Measurements from ENCODE around the gene EBF3.

Gene EBF3

GRCh38 chr10:129852829-129853561, 111.1 kb downstream of the EBF3 start:
- TF ChIP-seq, protein P1, sequence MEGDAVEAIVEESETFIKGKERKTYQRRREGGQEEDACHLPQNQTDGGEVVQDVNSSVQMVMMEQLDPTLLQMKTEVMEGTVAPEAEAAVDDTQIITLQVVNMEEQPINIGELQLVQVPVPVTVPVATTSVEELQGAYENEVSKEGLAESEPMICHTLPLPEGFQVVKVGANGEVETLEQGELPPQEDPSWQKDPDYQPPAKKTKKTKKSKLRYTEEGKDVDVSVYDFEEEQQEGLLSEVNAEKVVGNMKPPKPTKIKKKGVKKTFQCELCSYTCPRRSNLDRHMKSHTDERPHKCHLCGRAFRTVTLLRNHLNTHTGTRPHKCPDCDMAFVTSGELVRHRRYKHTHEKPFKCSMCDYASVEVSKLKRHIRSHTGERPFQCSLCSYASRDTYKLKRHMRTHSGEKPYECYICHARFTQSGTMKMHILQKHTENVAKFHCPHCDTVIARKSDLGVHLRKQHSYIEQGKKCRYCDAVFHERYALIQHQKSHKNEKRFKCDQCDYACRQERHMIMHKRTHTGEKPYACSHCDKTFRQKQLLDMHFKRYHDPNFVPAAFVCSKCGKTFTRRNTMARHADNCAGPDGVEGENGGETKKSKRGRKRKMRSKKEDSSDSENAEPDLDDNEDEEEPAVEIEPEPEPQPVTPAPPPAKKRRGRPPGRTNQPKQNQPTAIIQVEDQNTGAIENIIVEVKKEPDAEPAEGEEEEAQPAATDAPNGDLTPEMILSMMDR (IDR thresholded peaks at IDR 0.05; ENCODE audit: low read depth, low read length, missing control alignments), result no peak
- DNase-seq (ENCODE audit: low read depth), result no peak
- no peak overlapping the region for H3K4me3 ChIP-seq (ENCODE audit: low read depth, low read length)

DNA sequence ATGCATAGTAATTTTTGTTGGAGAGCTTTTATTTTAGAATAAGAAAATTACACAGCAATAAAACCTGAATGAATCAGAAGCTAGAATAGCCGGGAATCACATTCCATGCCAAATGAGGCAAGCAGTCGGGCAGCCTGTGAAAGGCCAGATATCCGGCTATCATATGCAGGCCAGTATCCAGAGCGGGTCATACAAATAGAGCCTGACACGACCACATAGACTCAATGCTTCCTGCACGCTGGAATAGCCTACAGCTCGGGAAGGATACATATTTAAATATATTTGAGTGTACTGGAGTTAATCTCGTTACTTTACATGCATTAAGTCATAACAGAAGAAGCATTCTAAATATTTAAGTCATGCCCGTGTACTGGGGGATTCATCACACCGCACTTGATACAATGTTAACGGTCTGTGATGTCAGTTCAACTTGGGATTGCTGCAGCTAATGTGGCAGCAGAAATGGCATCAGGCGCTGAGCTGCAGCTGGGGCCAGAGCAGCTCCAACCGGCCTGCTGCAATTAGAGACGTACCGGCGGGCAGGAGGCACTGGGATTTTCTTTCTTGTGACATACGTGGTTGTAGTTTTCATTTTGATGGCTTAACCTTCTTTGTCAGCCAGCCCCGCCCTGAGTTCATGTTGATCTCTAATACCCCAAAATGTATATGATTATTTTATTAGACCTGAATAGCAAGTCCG, 112.0 kb downstream of the EBF3 start:
- TF ChIP-seq, protein P1 (IDR thresholded peaks at IDR 0.05; ENCODE audit: low read depth, low read length, missing control alignments), result no peak
- H3K4me3 ChIP-seq (ENCODE audit: low read depth, low read length), result no peak overlapping the region
- no peak for DNase-seq (ENCODE audit: low read depth)

GRCh38 chr10:129850790-129851189, 113.3 kb downstream of the EBF3 start:
- no peak overlapping the region for H3K4me3 ChIP-seq (ENCODE audit: low read depth, low read length)
- TF ChIP-seq, protein P1 (IDR thresholded peaks at IDR 0.05; ENCODE audit: low read depth, low read length, missing control alignments), result no peak
- DNase-seq (ENCODE audit: low read depth), result no peak

GRCh38 chr10:129850316-129850715, 113.8 kb downstream of the EBF3 start:
- no peak for DNase-seq (ENCODE audit: low read depth)
- TF ChIP-seq, protein P1 (IDR thresholded peaks at IDR 0.05; ENCODE audit: low read depth, low read length, missing control alignments), result no peak
- no peak overlapping the region for H3K4me3 ChIP-seq (ENCODE audit: low read depth, low read length)

DNA sequence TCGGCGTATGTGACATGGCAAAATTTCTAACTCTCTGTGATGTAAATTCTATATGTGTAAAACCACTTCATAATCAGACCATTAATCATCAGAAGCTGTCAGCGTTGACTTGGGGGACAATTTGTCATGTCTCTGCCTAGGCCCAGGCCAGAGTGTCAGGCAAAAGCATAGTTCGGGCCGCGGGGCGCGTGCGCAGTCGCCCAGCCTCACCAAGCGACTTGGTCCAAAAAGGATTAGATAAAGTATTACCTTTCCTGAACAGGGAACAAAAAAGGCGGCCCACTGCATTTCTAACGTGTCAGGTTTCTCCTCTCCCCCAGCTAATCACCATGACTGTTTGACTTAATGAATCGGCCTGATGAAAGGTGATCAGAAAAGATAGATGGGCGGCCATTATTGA, 114.2 kb downstream of the EBF3 start:
- H3K4me3 ChIP-seq (ENCODE audit: low read depth, low read length), result no peak overlapping the region
- TF ChIP-seq, protein P1 (IDR thresholded peaks at IDR 0.05; ENCODE audit: low read depth, low read length, missing control alignments), result no peak
- DNase-seq (ENCODE audit: low read depth), result no peak

GRCh38 chr10:129849452-129849750, 114.7 kb downstream of the EBF3 start:
- no peak for DNase-seq (ENCODE audit: low read depth)
- no peak overlapping the region for H3K4me3 ChIP-seq (ENCODE audit: low read depth, low read length)
- TF ChIP-seq, protein P1 (IDR thresholded peaks at IDR 0.05; ENCODE audit: low read depth, low read length, missing control alignments), result no peak
